IPS-20b (cell line): Measurements from ENCODE around the gene UST.
"Not testable (repeated sequence)": the region's sequence is repeated elsewhere in the genome, so short reads cannot be mapped to it uniquely, and the experiment has no call there.

Experiments used
- H3K27ac ChIP-seq: one replicate; pipeline ENCODE4 v1.5.1; 2013; ENCODE audit warnings: low read length
- H3K27me3 ChIP-seq: 2 replicates; pipeline ENCODE4 v1.6.1; 2013; ENCODE audit warnings: mild to moderate bottlenecking, low read length, inconsistent platforms; ENCODE audit not compliant: insufficient read depth
- H3K36me3 ChIP-seq: 2 replicates; pipeline ENCODE4 v1.6.1; 2013; ENCODE audit warnings: low read depth, mild to moderate bottlenecking, inconsistent platforms, low read length, moderate library complexity; ENCODE audit not compliant: insufficient read depth
- H3K4me1 ChIP-seq: 2 replicates; pipeline ENCODE4 v1.6.1; 2013; ENCODE audit warnings: mild to moderate bottlenecking, control low read depth, inconsistent platforms, low read length, moderate library complexity; ENCODE audit not compliant: insufficient read depth
- H3K4me3 ChIP-seq: 2 replicates; pipeline ENCODE4 v1.5.1; 2013; ENCODE audit warnings: mild to moderate bottlenecking, low read length, inconsistent platforms
- H3K9ac ChIP-seq: 2 replicates; pipeline ENCODE4 v1.6.1; 2013; ENCODE audit warnings: low read depth, mild to moderate bottlenecking, inconsistent platforms, low read length, moderate library complexity
- H3K9me3 ChIP-seq: 2 replicates; pipeline ENCODE4 v1.6.1; 2013; ENCODE audit warnings: mild to moderate bottlenecking, low read depth, low read length, inconsistent platforms; ENCODE audit not compliant: insufficient read depth

The UST gene

GRCh38 chr6:148737806-148738205 is 9.0 kb upstream of the UST start:
- no peak overlapping the region for H3K27ac ChIP-seq
- no peak overlapping the region for H3K4me3 ChIP-seq
- H3K9me3 ChIP-seq: no peaks in the 10 kb centered on the region
- H3K27me3 ChIP-seq: no peaks in the 10 kb centered on the region
- no peaks in the 10 kb centered on the region for H3K4me1 ChIP-seq
- no peak overlapping the region for H3K9ac ChIP-seq
- H3K36me3 ChIP-seq: no peaks in the 10 kb centered on the region

- no peak overlapping the region for H3K4me3 ChIP-seq
- H3K4me1 ChIP-seq: no peaks in the 10 kb centered on the region
- H3K27ac ChIP-seq: no peak overlapping the region
- no peak overlapping the region for H3K9ac ChIP-seq
- no peaks in the 10 kb centered on the region for H3K36me3 ChIP-seq
- H3K27me3 ChIP-seq: no peaks in the 10 kb centered on the region
- H3K9me3 ChIP-seq: no peaks in the 10 kb centered on the region
These were observed 7.6 kb upstream of the UST start for GRCh38 chr6:148738946-148739821.

GRCh38 chr6:148739822-148740128 is 7.1 kb upstream of the UST start:
- H3K4me1 ChIP-seq: no peaks in the 10 kb centered on the region
- H3K9ac ChIP-seq: no peak overlapping the region
- H3K4me3 ChIP-seq: no peak overlapping the region
- no peaks in the 10 kb centered on the region for H3K9me3 ChIP-seq
- no peaks in the 10 kb centered on the region for H3K27me3 ChIP-seq
- no peak overlapping the region for H3K27ac ChIP-seq
- no peaks in the 10 kb centered on the region for H3K36me3 ChIP-seq

GRCh38 chr6:148743476-148743875 is 3.4 kb upstream of the UST start:
- no peak overlapping the region for H3K9ac ChIP-seq
- no peak overlapping the region for H3K4me3 ChIP-seq
- H3K4me1 ChIP-seq: peaks cover 5% of the 10 kb centered on the region; the same call in 1 of the 2 replicates
- no peaks in the 10 kb centered on the region for H3K36me3 ChIP-seq
- H3K27me3 ChIP-seq: peaks cover 8% of the 10 kb centered on the region; the same call in 1 of the 2 replicates
- H3K9me3 ChIP-seq: no peaks in the 10 kb centered on the region
- H3K27ac ChIP-seq: no peak overlapping the region

GRCh38 chr6:148745926-148746325 is 904 bp upstream of the UST start:
- Histone ChIP-seq H3K27ac (no peak overlapping the region), H3K9ac (peak overlapping the region; percentile 78; the same call in 1 of the 2 replicates), H3K36me3 (no peaks in the 10 kb centered on the region), H3K4me3 (peak overlapping the region; percentile 74), H3K27me3 (peaks cover 19% of the 10 kb centered on the region; the same call in 1 of the 2 replicates), H3K4me1 (peaks cover 11% of the 10 kb centered on the region; the same call in 1 of the 2 replicates), H3K9me3 (no peaks in the 10 kb centered on the region)

- Histone ChIP-seq H3K36me3 (no peaks in the 10 kb centered on the region), H3K9ac (peak overlapping the region; percentile 78; the same call in 1 of the 2 replicates), H3K27me3 (peaks cover 19% of the 10 kb centered on the region; the same call in 1 of the 2 replicates), H3K4me1 (peaks cover 11% of the 10 kb centered on the region; the same call in 1 of the 2 replicates), H3K9me3 (no peaks in the 10 kb centered on the region), H3K4me3 (peak overlapping the region; percentile 74), H3K27ac (no peak overlapping the region)
These were observed 278 bp downstream of the UST start for GRCh38 chr6:148747145-148747470.

- Histone ChIP-seq H3K27ac (no peak overlapping the region), H3K4me1 (peaks cover 11% of the 10 kb centered on the region; the same call in 1 of the 2 replicates), H3K9me3 (no peaks in the 10 kb centered on the region), H3K27me3 (peaks cover 19% of the 10 kb centered on the region; the same call in 1 of the 2 replicates), H3K9ac (peak overlapping the region; percentile 67; the same call in 1 of the 2 replicates), H3K36me3 (no peaks in the 10 kb centered on the region), H3K4me3 (peak overlapping the region; percentile 74)
These were observed 788 bp downstream of the UST start for GRCh38 chr6:148747471-148748165.

- Histone ChIP-seq H3K36me3 (no peaks in the 10 kb centered on the region), H3K9me3 (no peaks in the 10 kb centered on the region), H3K4me3 (0 out of 2 replicates have a peak overlapping the region, but pooled peaks have one; percentile 74), H3K27ac (no peak overlapping the region), H3K27me3 (peaks cover 19% of the 10 kb centered on the region; the same call in 1 of the 2 replicates), H3K9ac (no peak overlapping the region), H3K4me1 (peaks cover 11% of the 10 kb centered on the region; the same call in 1 of the 2 replicates)
These were observed 2.8 kb downstream of the UST start for GRCh38 chr6:148749674-148750073.

GRCh38 chr6:148750838-148751792 is 4.3 kb downstream of the UST start:
- Histone ChIP-seq H3K4me1 (peaks cover 7% of the 10 kb centered on the region; the same call in 1 of the 2 replicates), H3K9ac (no peak overlapping the region), H3K27ac (no peak overlapping the region), H3K27me3 (peaks cover 13% of the 10 kb centered on the region; the same call in 1 of the 2 replicates), H3K9me3 (no peaks in the 10 kb centered on the region), H3K4me3 (no peak overlapping the region), H3K36me3 (no peaks in the 10 kb centered on the region)

GRCh38 chr6:148751793-148752170 is 5.0 kb downstream of the UST start:
- Histone ChIP-seq H3K9me3 (no peaks in the 10 kb centered on the region), H3K27ac (no peak overlapping the region), H3K36me3 (no peaks in the 10 kb centered on the region), H3K9ac (no peak overlapping the region), H3K4me1 (peaks cover 7% of the 10 kb centered on the region; the same call in 1 of the 2 replicates), H3K4me3 (no peak overlapping the region), H3K27me3 (peaks cover 13% of the 10 kb centered on the region; the same call in 1 of the 2 replicates)

- not testable (repeated sequence) for H3K4me3 ChIP-seq
These were observed 8.5 kb downstream of the UST start for GRCh38 chr6:148755379-148755778.

More at GRCh38 chr6:148755379-148755778, 8.5 kb downstream of the UST start:
- H3K27me3 ChIP-seq, H3K4me1 ChIP-seq, H3K36me3 ChIP-seq, H3K9me3 ChIP-seq, H3K9ac ChIP-seq, H3K27ac ChIP-seq: not testable (repeated sequence)
